Heart left ventricle (tissue), 16 donors: ENCODE measurements around the gene GET3. TPM values are rescaled to one million over a fixed set of nuclear protein-coding genes. Genes with fewer than 3 reads are reported as not detected.
A peak's percentile ranks its signal among the peaks of the same experiment; 100 is the strongest.

Source experiments
- ATAC-seq, 4 donors: fragments of 200-7000 bp; cut with Tn5 transposase; one replicate each; pipeline ENCODE4 v1.9.1; 2020 to 2022; ENCODE audit warnings: moderate library complexity in 4 of 4, mild to moderate bottlenecking in 3 of 4, moderate number of reproducible peaks in 1 of 4
- DNase-seq, 5 donors: peaks; one replicate each; pipeline ENCODE4 v3.0.0-alpha.2; 2020
- H3K27ac ChIP-seq, 12 donors: fragments of 200-600 bp; sonication (generic) in 4 of 12; one replicate each; pipeline versions ENCODE4 v1.5.0 to v1.8.0; 2016 to 2022; ENCODE audit warnings: mild to moderate bottlenecking in 2 of 12
- H3K27me3 ChIP-seq, 9 donors: fragments of 200-600 bp; sonication (generic) in 2 of 9; one replicate each; pipeline versions ENCODE4 v1.5.1 to v1.8.0; 2016 to 2022; ENCODE audit warnings: mild to moderate bottlenecking in 3 of 9
- H3K36me3 ChIP-seq, 9 donors: fragments of 200-600 bp; sonication (generic) in 2 of 9; one replicate each; pipeline versions ENCODE4 v1.5.0 to v1.8.0; 2018 to 2022; ENCODE audit warnings: mild to moderate bottlenecking in 2 of 9
- H3K4me1 ChIP-seq, 12 donors: fragments of 200-600 bp; sonication (generic) in 4 of 12; one replicate each; pipeline versions ENCODE4 v1.5.0 to v1.8.0; 2016 to 2022; ENCODE audit warnings: mild to moderate bottlenecking in 3 of 12
- H3K4me3 ChIP-seq, 12 donors: fragments of 200-600 bp; sonication (generic) in 4 of 12; one replicate each; pipeline versions ENCODE4 v1.5.0 to v1.8.0; 2017 to 2022; ENCODE audit warnings: mild to moderate bottlenecking in 9 of 12, moderate library complexity in 4 of 12
- H3K9me3 ChIP-seq, 12 donors: fragments of 200-600 bp; sonication (generic) in 4 of 12; one replicate each; pipeline versions ENCODE4 v1.5.0 to v1.8.0; 2016 to 2022; ENCODE audit warnings: mild to moderate bottlenecking in 1 of 12
- POLR2A ChIP-seq, 2 donors: fragments of 450-650 bp; IDR thresholded peaks; one replicate each; pipeline ENCODE4 v1.6.1; 2017; ENCODE audit warnings: antibody characterized with exemption in 2 of 2, mild to moderate bottlenecking in 2 of 2, moderate library complexity in 2 of 2
- WGBS, 4 donors: extraction: QIAGEN DNeasy Blood & Tissue Kit in 2 of 4; methylation state at CpG; one replicate each; pipeline versions ENCODE4 v1.1.5 to v1.1.7; 2013 to 2018; 5-methylcytosine and 5-hydroxymethylcytosine counted together
- intact Hi-C, 10 donors: fragments of 100-400 bp; cut with DNase I; formaldehyde crosslinking; loops; one replicate each; pipeline versions ENCODE4 v1.11.1 to v1.14.2; 2022
- long read RNA-seq, 3 donors: library from polyadenylated mRNA; unstranded; transcript quantifications; one replicate each; pipeline ENCODE4 v2.0.0, GENCODE V29; 2020 to 2021
- polyA plus RNA-seq, 2 donors: library from polyadenylated mRNA; stranded (reverse); fragments of 200-250 nt; gene quantifications; one replicate each; pipeline ENCODE4 v1.2.3, GENCODE V29; 2013
- total RNA-seq, 9 donors: library from RNA; depleted of rRNA in 2 of 9; stranded (reverse); fragments of >200 nt in 2 of 9; fragmentation: NEBNext Ultra II Directional in 3 of 9; extraction: Animal tissue kit (Norgen Biotek cat#: 25700) in 3 of 9; gene quantifications; one replicate each; pipeline versions ENCODE4 v1.1.0 to v1.2.4, GENCODE V29; 2016 to 2023
- TF ChIP-seq, protein P1 (sequence below), 12 donors: fragments of 200-600 bp; sonication (generic) in 4 of 12; IDR thresholded peaks; one replicate each; pipeline versions ENCODE4 v1.5.0 to v1.8.0; 2018 to 2022; ENCODE audit warnings: antibody characterized with exemption in 12 of 12, mild to moderate bottlenecking in 5 of 12
- donor health status: ischemic (EF 13 %, LVEDD 7.1; RV severe dilation, severe dysfunction).
- donor health status: healthy with polysubstance abuse.
- donor health status: DM: no; HTN: yes; CAD: no.
- donor health status: DM: no; HTN: no; CAD: no.
- donor health status: ischemic (EF 25% LVEDD 6.9; RV normal size, moderate dysfunction).
- donor health status: ischemic (EF 25% LVEDD 5.7; RV mildly dilated, moderate dysfunction).
- donor health status: healthy.
- donor health status: DM: yes; HTN: yes; CAD: no.
- donor health status: ischemic (EF 35%, LVEDD 5.7; RV mildly dilated, moderate dysfunction).
- donor health status: nonischemic (EF 11% LVEDD 7.7; RV severe dilation, severe dysfunction).
- donor health status: DM: yes; HTN: yes; CAD: no.
- donor health status: PGD.
- donor health status: ischemic (EF 29% LVEDD 5.4; RV normal size, mild dysfunction).
- donor health status: nonischemic (EF 23%, LVEDD 6.1; RV moderate dilation, normal function).

GET3 gene
- 10 to 100 TPM; 54.3 to 81.5 (median 61.8) TPM for total RNA-seq
- 100 to 1,000 TPM in 1 of 2 donors, 10 to 100 TPM in 1; 76.3 to 133 TPM for polyA plus RNA-seq
- long read RNA-seq, donor 1, transcript ASNA1-201 (7 exons, 1,280 nt), result major isoform, 45 of 53 reads
- long read RNA-seq, donor 1, partial matches to known transcripts, result 5 of 53 reads
- long read RNA-seq, donor 1, other reads (novel, unspliced or antisense), result 3 of 53 reads
- long read RNA-seq, donor 2, transcript ASNA1-201 (7 exons, 1,280 nt), result major isoform, 74 of 79 reads
- long read RNA-seq, donor 2, partial matches to known transcripts, result 2 of 79 reads
- long read RNA-seq, donor 2, other reads (novel, unspliced or antisense), result 3 of 79 reads
- long read RNA-seq, donor 3, transcript ASNA1-201 (7 exons, 1,280 nt), result major isoform, 46 of 56 reads
- long read RNA-seq, donor 3, partial matches to known transcripts, result 8 of 56 reads
- long read RNA-seq, donor 3, other reads (novel, unspliced or antisense), result 2 of 56 reads

GRCh38 chr19:12736995-12737834 lies at the start of gene GET3:
GET3 (plus strand) TSS chr19:12737497; CDS start chr19:12737506, 9 bp downstream.
- peaks cover 0 to 37% (median 33%) of the 10 kb centered on the region in 9 donors for H3K36me3 ChIP-seq
- peak within 1 kb of the TSS; percentile 64 to 96 (median 81) for H3K4me3 ChIP-seq
- H3K27me3 ChIP-seq, result no peaks in the 10 kb centered on the region
- intact Hi-C loops, result loop anchor here in 2 of 10 donors (1.0 to 2.0 kb wide), 2 partner anchors 14 to 38 kb away; partner anchors contain the start of genes HOOK2 (in 1 of the 2) and TNPO2 (in 1 of the 2)
- no peaks in the 10 kb centered on the region for H3K9me3 ChIP-seq
- DNase-seq, result peak; percentile 85 to 97 (median 94)
- WGBS, 4 donors, result 0 to 1% (median 0%) methylated on average over 26 to 29 of the region's 29 CpGs
- peaks cover 6 to 44% (median 34%) of the 10 kb centered on the region in 12 donors for H3K4me1 ChIP-seq
- H3K27ac ChIP-seq, result peak within 1 kb of the TSS; percentile 64 to 99 (median 94)
- peak in 1 of 2 donors; percentile 38 for TF ChIP-seq POLR2A (IDR thresholded peaks at IDR 0.05)
- TF ChIP-seq, protein P1, sequence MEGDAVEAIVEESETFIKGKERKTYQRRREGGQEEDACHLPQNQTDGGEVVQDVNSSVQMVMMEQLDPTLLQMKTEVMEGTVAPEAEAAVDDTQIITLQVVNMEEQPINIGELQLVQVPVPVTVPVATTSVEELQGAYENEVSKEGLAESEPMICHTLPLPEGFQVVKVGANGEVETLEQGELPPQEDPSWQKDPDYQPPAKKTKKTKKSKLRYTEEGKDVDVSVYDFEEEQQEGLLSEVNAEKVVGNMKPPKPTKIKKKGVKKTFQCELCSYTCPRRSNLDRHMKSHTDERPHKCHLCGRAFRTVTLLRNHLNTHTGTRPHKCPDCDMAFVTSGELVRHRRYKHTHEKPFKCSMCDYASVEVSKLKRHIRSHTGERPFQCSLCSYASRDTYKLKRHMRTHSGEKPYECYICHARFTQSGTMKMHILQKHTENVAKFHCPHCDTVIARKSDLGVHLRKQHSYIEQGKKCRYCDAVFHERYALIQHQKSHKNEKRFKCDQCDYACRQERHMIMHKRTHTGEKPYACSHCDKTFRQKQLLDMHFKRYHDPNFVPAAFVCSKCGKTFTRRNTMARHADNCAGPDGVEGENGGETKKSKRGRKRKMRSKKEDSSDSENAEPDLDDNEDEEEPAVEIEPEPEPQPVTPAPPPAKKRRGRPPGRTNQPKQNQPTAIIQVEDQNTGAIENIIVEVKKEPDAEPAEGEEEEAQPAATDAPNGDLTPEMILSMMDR (IDR thresholded peaks at IDR 0.05), result no peak
- ATAC-seq, result peak; percentile 87 to 94 (median 92)

DNA sequence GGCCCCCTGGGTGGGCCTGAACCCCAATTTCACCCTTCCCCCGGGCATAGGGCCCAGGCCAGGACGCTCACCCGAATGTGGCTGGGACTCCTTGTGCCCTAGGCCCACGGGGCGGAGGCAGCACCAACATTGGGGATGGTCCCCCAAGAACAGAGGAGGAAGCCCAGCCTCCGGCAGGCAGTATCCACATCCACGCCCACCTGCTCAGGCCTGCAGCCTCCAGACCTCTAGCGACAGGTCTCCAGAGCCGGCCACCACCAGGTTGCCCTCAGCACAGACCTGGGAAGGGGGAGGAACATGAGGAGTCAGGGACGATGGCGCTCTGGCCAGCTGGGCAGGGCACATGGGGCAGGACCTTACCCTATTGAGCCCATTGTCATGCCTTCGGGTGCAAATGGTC lies 48.3 kb upstream of the GET3 start:
- Histone ChIP-seq H3K27me3 (no peaks in the 10 kb centered on the region), H3K4me3 (no peak overlapping the region), H3K4me1 (no peaks in the 10 kb centered on the region), H3K9me3 (no peaks in the 10 kb centered on the region), H3K36me3 (no peaks in the 10 kb centered on the region), H3K27ac (no peak overlapping the region)
- 80 to 94% (median 93%) methylated on average over 1 to 12 of the region's 12 CpGs for WGBS, 4 donors
- ATAC-seq (no peak), DNase-seq (no peak)
- TF ChIP-seq POLR2A (IDR thresholded peaks at IDR 0.05), result no peak
- TF ChIP-seq, protein P1 (IDR thresholded peaks at IDR 0.05), result no peak
- intact Hi-C loops, result no loop called here

GRCh38 chr19:12689581-12690216 lies 47.6 kb upstream of the GET3 start:
- no peak overlapping the region for H3K4me3 ChIP-seq
- DNase-seq, result no peak
- no peaks in the 10 kb centered on the region for H3K36me3 ChIP-seq
- H3K4me1 ChIP-seq, result no peaks in the 10 kb centered on the region
- ATAC-seq, result no peak
- no peaks in the 10 kb centered on the region for H3K27me3 ChIP-seq
- intact Hi-C loops, result no loop called here
- no peaks in the 10 kb centered on the region for H3K9me3 ChIP-seq
- WGBS, 4 donors, result 58 to 70% (median 66%) methylated on average over 15 to 26 of the region's 26 CpGs
- TF ChIP-seq, protein P1 (IDR thresholded peaks at IDR 0.05), result no peak
- TF ChIP-seq POLR2A (IDR thresholded peaks at IDR 0.05), result no peak
- no peak overlapping the region for H3K27ac ChIP-seq
